CD4-positive, alpha-beta T cell treated with Interleukin-17A for 4 hours (primary cell): ENCODE results near the gene HMCN1.
"Not testable (repeated sequence)": the region's sequence is repeated elsewhere in the genome, so short reads cannot be mapped to it uniquely, and the experiment has no call there.

ENCODE experiments used
- DNase-seq: peaks from one replicate; pipeline ENCODE4 v3.0.0-alpha.2; 2020; ENCODE audit warnings: mixed read lengths

The HMCN1 gene

GRCh38 chr1:185860311-185860710, 126.1 kb downstream of the HMCN1 start:
- no peak for DNase-seq

GRCh38 chr1:185860859-185861258, 126.7 kb downstream of the HMCN1 start:
- no peak for DNase-seq

- no peak for DNase-seq
Observed at GRCh38 chr1:185861630-185862029, 127.4 kb downstream of the HMCN1 start.

GRCh38 chr1:185862235-185862634, 128.0 kb downstream of the HMCN1 start:
- DNase-seq, result no peak

GRCh38 chr1:185864331-185864730, 130.1 kb downstream of the HMCN1 start:
- DNase-seq, result no peak

GRCh38 chr1:185864889-185865517, 130.8 kb downstream of the HMCN1 start:
- no peak for DNase-seq

GRCh38 chr1:185869590-185869989, 135.4 kb downstream of the HMCN1 start:
- DNase-seq, result no peak

- no peak for DNase-seq
Observed at GRCh38 chr1:185871627-185872150, 137.5 kb downstream of the HMCN1 start.

GRCh38 chr1:185874246-185874645, 140.1 kb downstream of the HMCN1 start:
- no peak for DNase-seq

GRCh38 chr1:185880330-185880729, 146.1 kb downstream of the HMCN1 start:
- DNase-seq, result no peak

- no peak for DNase-seq
Observed at GRCh38 chr1:185880779-185881333, 146.7 kb downstream of the HMCN1 start.

- no peak for DNase-seq
Observed at GRCh38 chr1:185886046-185886445, 151.9 kb downstream of the HMCN1 start.

GRCh38 chr1:185886671-185887070, 152.5 kb downstream of the HMCN1 start:
- no peak for DNase-seq

- DNase-seq, result not testable (repeated sequence)
Observed at GRCh38 chr1:185892831-185893403, 158.7 kb downstream of the HMCN1 start.

GRCh38 chr1:185894791-185895190, 160.6 kb downstream of the HMCN1 start:
- no peak for DNase-seq

GRCh38 chr1:185895208-185895900, 161.2 kb downstream of the HMCN1 start:
- no peak for DNase-seq

GRCh38 chr1:185896863-185897262, 162.7 kb downstream of the HMCN1 start:
- no peak for DNase-seq

- DNase-seq, result no peak
Observed at GRCh38 chr1:185906186-185906585, 172.0 kb downstream of the HMCN1 start.

GRCh38 chr1:185907246-185907645, 173.1 kb downstream of the HMCN1 start:
- no peak for DNase-seq

GRCh38 chr1:185911978-185912377, 177.8 kb downstream of the HMCN1 start:
- no peak for DNase-seq

GRCh38 chr1:185912504-185912903, 178.3 kb downstream of the HMCN1 start:
- DNase-seq, result no peak

GRCh38 chr1:185914089-185914488, 179.9 kb downstream of the HMCN1 start:
- DNase-seq, result no peak

- DNase-seq, result no peak
Observed at GRCh38 chr1:185916861-185917260, 182.7 kb downstream of the HMCN1 start.

- no peak for DNase-seq
Observed at GRCh38 chr1:185917646-185918045, 183.5 kb downstream of the HMCN1 start.
